ENCODE data around the gene E2F4. TPM values are rescaled to one million over a fixed set of nuclear protein-coding genes. Genes with fewer than 3 reads are reported as not detected.

E2F4 gene
- 10 to 100 TPM; 53.8 to 70.3 TPM for total RNA-seq

GRCh38 chr16:67191995-67192681 lies at the start of gene E2F4:
TSS of gene E2F4 (plus strand) at chr16:67192155. CDS start at chr16:67192228, 73 bp downstream.
- H3K4me3 ChIP-seq, result peak within 1 kb of the TSS; percentile 87 to 98
- H3K4me1 ChIP-seq, result peaks cover 0 to 27% of the 10 kb centered on the region in 2 donors
- peak; percentile 94 for DNase-seq (ENCODE audit: low spot score)
- no peaks in the 10 kb centered on the region for H3K27me3 ChIP-seq
- no peaks in the 10 kb centered on the region for H3K9me3 ChIP-seq
- H3K36me3 ChIP-seq, result peaks cover 38% of the 10 kb centered on the region
- peak in 1 of 2 donors; percentile 12 for TF ChIP-seq CTCF (IDR thresholded peaks at IDR 0.05)
- H3K27ac ChIP-seq, result peak within 1 kb of the TSS; percentile 76 to 78

- Histone ChIP-seq H3K36me3 (peaks cover 97% of the 10 kb centered on the region), H3K4me1 (no peaks in the 10 kb centered on the region), H3K9me3 (no peaks in the 10 kb centered on the region), H3K27me3 (no peaks in the 10 kb centered on the region), H3K27ac (no peak overlapping the region), H3K4me3 (no peak overlapping the region)
- DNase-seq (ENCODE audit: low spot score), result no peak
- TF ChIP-seq CTCF (IDR thresholded peaks at IDR 0.05), result no peak
These were observed 49.6 kb upstream of the E2F4 start for GRCh38 chr16:67142342-67142741.

GRCh38 chr16:67144943-67145342 lies 47.0 kb upstream of the E2F4 start:
- Histone ChIP-seq H3K27ac (no peak overlapping the region), H3K27me3 (no peaks in the 10 kb centered on the region), H3K4me3 (no peak overlapping the region), H3K36me3 (peaks cover 78% of the 10 kb centered on the region), H3K9me3 (no peaks in the 10 kb centered on the region), H3K4me1 (peaks cover 0 to 3% of the 10 kb centered on the region in 2 donors)
- DNase-seq (ENCODE audit: low spot score), result no peak
- TF ChIP-seq CTCF (IDR thresholded peaks at IDR 0.05), result no peak

- no peak overlapping the region for H3K27ac ChIP-seq
- no peaks in the 10 kb centered on the region for H3K9me3 ChIP-seq
- peaks cover 0 to 11% of the 10 kb centered on the region in 2 donors for H3K4me1 ChIP-seq
- DNase-seq (ENCODE audit: low spot score), result no peak
- no peaks in the 10 kb centered on the region for H3K27me3 ChIP-seq
- peaks cover 70% of the 10 kb centered on the region for H3K36me3 ChIP-seq
- no peak overlapping the region for H3K4me3 ChIP-seq
- no peak for TF ChIP-seq CTCF (IDR thresholded peaks at IDR 0.05)
These were observed 46.2 kb upstream of the E2F4 start for GRCh38 chr16:67145746-67146145.

GRCh38 chr16:67146523-67147357 lies 45.2 kb upstream of the E2F4 start:
- H3K4me1 ChIP-seq, result peaks cover 0 to 18% of the 10 kb centered on the region in 2 donors
- no peak overlapping the region for H3K27ac ChIP-seq
- no peak for DNase-seq (ENCODE audit: low spot score)
- H3K27me3 ChIP-seq, result no peaks in the 10 kb centered on the region
- H3K4me3 ChIP-seq, result no peak overlapping the region
- peaks cover 60% of the 10 kb centered on the region for H3K36me3 ChIP-seq
- no peaks in the 10 kb centered on the region for H3K9me3 ChIP-seq
- TF ChIP-seq CTCF (IDR thresholded peaks at IDR 0.05), result no peak
